Left lung (tissue), 10 donors: Measurements from ENCODE around the gene KPRP. TPM values are rescaled to one million over a fixed set of nuclear protein-coding genes. Genes with fewer than 3 reads are reported as not detected.

Experiments used
- ATAC-seq: fragments of 200-7000 bp; cut with Tn5 transposase; one replicate; pipeline ENCODE4 v1.9.1; 2020; ENCODE audit warnings: moderate library complexity
- DNase-seq, 4 donors: peaks; one replicate each; pipeline ENCODE4 v3.0.0-alpha.2; 2013 to 2020
- H3K27ac ChIP-seq, 2 donors: fragments of 200-600 bp; sonication (generic) in 1 of 2; one replicate each; pipeline versions ENCODE4 v1.5.0 to v1.8.0; 2020 to 2021
- H3K27me3 ChIP-seq, 2 donors: fragments of 200-600 bp; sonication (generic) in 1 of 2; one replicate each; pipeline versions ENCODE4 v1.5.0 to v1.8.0; 2020 to 2021
- H3K36me3 ChIP-seq, 2 donors: fragments of 200-600 bp; sonication (generic) in 1 of 2; one replicate each; pipeline versions ENCODE4 v1.5.0 to v1.8.0; 2020 to 2021
- H3K4me1 ChIP-seq, 2 donors: fragments of 200-600 bp; one replicate each; pipeline ENCODE4 v1.8.0; 2021
- H3K4me3 ChIP-seq, 2 donors: fragments of 200-600 bp; sonication (generic) in 1 of 2; one replicate each; pipeline versions ENCODE4 v1.5.0 to v1.8.0; 2020 to 2021; ENCODE audit warnings: mild to moderate bottlenecking in 1 of 2
- H3K9me3 ChIP-seq, 2 donors: fragments of 200-600 bp; sonication (generic) in 1 of 2; one replicate each; pipeline versions ENCODE4 v1.5.0 to v1.8.0; 2020 to 2021
- intact Hi-C, 2 donors: fragments of 100-400 bp; cut with DNase I; formaldehyde crosslinking; loops; one replicate each; pipeline versions ENCODE4 v1.11.2 to v1.14.2; 2022
- polyA plus RNA-seq, 6 donors: library from polyadenylated mRNA; unstranded; fragments of 120-200 nt; gene quantifications; one replicate each; pipeline ENCODE4 v1.2.1, GENCODE V29; 2013; ENCODE audit not compliant: insufficient read length in 6 of 6
- total RNA-seq, 2 donors: library from RNA; stranded (reverse); fragmentation: NEBNext Ultra II Directional; extraction: Animal tissue kit (Norgen Biotek cat#: 25700); gene quantifications; one replicate each; pipeline ENCODE4 v1.2.1, GENCODE V29; 2021
- TF ChIP-seq, protein P1 (sequence below), 2 donors: fragments of 200-600 bp; sonication (generic) in 1 of 2; IDR thresholded peaks; one replicate each; pipeline versions ENCODE4 v1.5.0 to v1.8.0; 2021; ENCODE audit warnings: antibody characterized with exemption in 2 of 2
- donor health status: DM: no; HTN: yes; CAD: no.
- donor health status: DM: no; HTN: no; CAD: no.

The KPRP gene
- total and polyA plus RNA-seq, 8 donors, result not detected

DNA sequence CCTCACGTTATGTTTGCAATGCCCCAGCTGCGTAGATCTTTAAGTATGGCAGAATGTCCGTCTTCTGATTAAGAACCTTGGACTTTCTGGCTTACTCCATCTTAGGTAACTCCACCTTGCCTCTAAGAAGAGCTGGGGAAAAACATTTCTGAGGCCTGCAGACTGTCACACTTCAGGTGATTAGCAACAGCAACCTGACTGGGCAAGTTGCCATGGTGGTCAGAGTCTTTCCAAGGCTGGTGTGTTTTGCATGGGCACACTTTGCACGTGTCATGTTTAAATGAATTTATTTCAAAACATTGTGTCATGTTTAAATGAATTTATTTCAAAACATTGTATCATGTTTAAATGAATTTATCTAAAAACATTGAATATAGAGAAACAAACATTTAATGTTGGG is 811 bp downstream of the KPRP start:
- Histone ChIP-seq H3K4me1 (no peaks in the 10 kb centered on the region), H3K4me3 (no peak overlapping the region), H3K36me3 (no peaks in the 10 kb centered on the region), H3K27ac (no peak overlapping the region), H3K27me3 (peaks cover 0 to 27% of the 10 kb centered on the region in 2 donors), H3K9me3 (no peaks in the 10 kb centered on the region)
- TF ChIP-seq, protein P1, sequence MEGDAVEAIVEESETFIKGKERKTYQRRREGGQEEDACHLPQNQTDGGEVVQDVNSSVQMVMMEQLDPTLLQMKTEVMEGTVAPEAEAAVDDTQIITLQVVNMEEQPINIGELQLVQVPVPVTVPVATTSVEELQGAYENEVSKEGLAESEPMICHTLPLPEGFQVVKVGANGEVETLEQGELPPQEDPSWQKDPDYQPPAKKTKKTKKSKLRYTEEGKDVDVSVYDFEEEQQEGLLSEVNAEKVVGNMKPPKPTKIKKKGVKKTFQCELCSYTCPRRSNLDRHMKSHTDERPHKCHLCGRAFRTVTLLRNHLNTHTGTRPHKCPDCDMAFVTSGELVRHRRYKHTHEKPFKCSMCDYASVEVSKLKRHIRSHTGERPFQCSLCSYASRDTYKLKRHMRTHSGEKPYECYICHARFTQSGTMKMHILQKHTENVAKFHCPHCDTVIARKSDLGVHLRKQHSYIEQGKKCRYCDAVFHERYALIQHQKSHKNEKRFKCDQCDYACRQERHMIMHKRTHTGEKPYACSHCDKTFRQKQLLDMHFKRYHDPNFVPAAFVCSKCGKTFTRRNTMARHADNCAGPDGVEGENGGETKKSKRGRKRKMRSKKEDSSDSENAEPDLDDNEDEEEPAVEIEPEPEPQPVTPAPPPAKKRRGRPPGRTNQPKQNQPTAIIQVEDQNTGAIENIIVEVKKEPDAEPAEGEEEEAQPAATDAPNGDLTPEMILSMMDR (IDR thresholded peaks at IDR 0.05), result no peak
- intact Hi-C loops, result no loop called here
- DNase-seq (no peak), ATAC-seq (no peak)

DNA sequence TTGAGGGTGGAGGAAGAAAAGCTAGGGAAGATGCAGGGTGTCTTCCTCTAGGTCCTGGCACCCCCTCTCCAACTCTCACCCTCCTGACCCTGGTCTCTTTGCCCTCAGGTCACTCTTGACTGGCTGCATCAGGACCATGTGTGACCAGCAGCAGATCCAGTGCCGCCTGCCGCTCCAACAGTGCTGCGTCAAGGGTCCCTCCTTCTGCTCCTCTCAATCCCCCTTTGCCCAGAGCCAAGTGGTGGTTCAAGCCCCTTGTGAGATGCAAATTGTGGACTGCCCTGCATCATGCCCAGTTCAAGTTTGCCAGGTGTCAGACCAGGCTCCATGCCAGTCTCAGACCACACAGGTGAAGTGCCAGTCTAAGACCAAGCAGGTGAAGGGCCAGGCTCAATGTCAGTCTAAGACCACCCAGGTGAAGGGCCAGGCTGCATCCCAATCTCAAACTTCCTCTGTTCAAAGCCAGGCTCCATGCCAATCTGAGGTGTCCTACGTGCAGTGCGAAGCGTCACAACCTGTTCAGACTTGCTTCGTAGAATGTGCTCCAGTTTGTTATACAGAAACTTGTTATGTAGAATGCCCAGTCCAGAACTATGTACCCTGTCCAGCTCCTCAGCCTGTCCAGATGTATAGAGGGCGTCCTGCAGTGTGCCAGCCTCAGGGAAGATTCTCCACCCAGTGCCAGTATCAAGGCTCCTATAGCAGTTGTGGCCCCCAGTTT is 1.8 kb downstream of the KPRP start:
- Histone ChIP-seq H3K27ac (no peak overlapping the region), H3K36me3 (no peaks in the 10 kb centered on the region), H3K9me3 (no peaks in the 10 kb centered on the region), H3K4me3 (no peak overlapping the region), H3K27me3 (peaks cover 0 to 27% of the 10 kb centered on the region in 2 donors), H3K4me1 (no peaks in the 10 kb centered on the region)
- DNase-seq (no peak), ATAC-seq (no peak)
- TF ChIP-seq, protein P1 (IDR thresholded peaks at IDR 0.05), result no peak
- intact Hi-C loops, result no loop called here

DNA sequence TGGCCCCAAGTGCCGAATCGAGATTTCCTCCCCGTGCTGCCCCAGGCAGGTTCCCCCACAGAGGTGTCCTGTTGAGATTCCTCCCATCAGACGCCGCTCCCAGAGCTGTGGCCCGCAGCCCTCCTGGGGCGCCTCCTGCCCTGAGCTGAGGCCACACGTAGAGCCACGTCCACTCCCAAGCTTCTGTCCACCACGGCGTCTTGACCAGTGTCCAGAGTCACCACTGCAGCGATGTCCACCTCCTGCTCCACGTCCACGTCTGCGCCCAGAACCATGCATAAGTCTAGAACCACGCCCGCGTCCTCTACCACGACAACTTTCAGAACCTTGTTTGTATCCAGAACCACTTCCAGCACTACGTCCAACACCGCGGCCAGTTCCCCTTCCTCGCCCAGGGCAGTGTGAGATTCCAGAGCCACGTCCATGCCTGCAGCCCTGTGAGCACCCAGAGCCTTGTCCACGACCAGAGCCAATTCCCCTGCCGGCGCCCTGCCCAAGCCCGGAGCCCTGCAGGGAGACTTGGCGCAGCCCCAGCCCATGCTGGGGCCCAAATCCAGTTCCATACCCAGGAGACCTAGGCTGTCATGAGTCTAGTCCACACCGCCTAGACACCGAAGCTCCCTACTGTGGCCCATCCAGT is 2.8 kb downstream of the KPRP start:
- Histone ChIP-seq H3K9me3 (no peaks in the 10 kb centered on the region), H3K27ac (no peak overlapping the region), H3K36me3 (no peaks in the 10 kb centered on the region), H3K4me1 (no peaks in the 10 kb centered on the region), H3K27me3 (peaks cover 0 to 20% of the 10 kb centered on the region in 2 donors), H3K4me3 (no peak overlapping the region)
- TF ChIP-seq, protein P1 (IDR thresholded peaks at IDR 0.05), result no peak
- intact Hi-C loops, result no loop called here
- DNase-seq (peak in 1 of 4 donors; percentile 65), ATAC-seq (no peak)

DNA sequence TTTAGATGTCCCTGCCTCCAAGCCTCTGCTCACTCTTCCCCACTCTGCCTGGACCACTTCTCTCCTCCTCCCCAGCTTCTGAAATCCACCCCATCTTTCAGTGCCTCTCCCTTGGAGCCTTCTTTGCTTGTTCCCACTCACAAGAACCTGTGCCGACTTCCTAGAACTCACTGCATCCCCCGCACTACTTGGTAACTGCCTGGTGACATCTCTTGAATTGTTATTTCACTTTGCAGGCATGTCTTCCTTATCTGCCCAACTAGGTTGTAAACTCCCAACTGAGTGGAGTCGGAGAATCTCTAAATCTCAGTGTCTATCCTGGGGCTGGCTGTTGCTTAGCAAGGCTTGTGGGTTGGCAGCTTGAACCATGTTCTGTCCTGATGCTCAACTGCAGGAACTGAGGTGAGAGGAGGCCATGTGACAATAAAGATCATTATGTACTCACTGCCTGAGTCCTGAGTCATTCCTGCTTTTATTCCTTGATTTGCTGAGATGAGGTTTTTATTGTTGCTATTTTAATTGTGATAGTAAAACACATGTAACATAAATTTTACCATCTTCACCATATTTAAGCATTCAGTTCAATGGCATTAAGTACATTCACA is 3.9 kb downstream of the KPRP start:
- Histone ChIP-seq H3K36me3 (no peaks in the 10 kb centered on the region), H3K4me3 (no peak overlapping the region), H3K27ac (no peak overlapping the region), H3K27me3 (peaks cover 0 to 9% of the 10 kb centered on the region in 2 donors), H3K9me3 (no peaks in the 10 kb centered on the region), H3K4me1 (no peaks in the 10 kb centered on the region)
- ATAC-seq (no peak), DNase-seq (no peak)
- TF ChIP-seq, protein P1 (IDR thresholded peaks at IDR 0.05), result no peak
- intact Hi-C loops, result no loop called here

DNA sequence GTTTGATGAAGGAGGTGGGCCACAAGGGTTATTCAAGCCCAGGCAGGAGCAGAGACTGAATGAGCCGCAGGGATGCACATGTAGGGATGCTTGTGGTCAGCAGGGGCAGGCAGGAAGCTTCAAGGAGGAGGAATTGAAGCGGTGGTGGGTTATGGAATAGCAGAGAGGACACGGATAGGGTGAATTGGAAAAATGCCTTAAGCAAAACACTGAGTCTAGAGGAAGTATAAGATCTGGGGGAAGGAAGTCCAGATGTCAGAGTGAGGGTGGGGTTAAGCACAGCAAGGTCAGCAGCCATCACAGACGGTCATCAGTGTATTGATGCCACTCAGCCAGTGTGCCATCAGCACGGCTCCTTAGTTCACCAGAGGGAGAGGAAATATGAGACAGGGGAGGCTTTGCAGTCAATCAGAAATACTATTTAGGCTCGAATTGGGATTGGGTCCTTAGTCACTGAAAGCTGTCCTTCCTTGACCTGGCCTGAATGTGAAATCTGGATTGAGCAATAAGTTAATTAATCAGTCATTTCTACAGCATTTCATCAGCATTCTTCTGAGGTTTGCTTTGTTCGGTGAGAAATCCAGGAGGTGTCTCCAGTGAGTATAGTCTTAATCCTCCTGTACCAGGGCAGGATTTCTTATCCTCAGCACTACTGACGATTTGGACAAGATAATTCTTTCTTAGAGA is 11.2 kb downstream of the KPRP start:
- ATAC-seq (no peak), DNase-seq (no peak)
- Histone ChIP-seq H3K4me3 (no peak overlapping the region), H3K27me3 (no peaks in the 10 kb centered on the region), H3K36me3 (no peaks in the 10 kb centered on the region), H3K9me3 (no peaks in the 10 kb centered on the region), H3K27ac (no peak overlapping the region), H3K4me1 (no peaks in the 10 kb centered on the region)
- TF ChIP-seq, protein P1 (IDR thresholded peaks at IDR 0.05), result no peak
- intact Hi-C loops, result no loop called here
